G401 (cell line): ENCODE data around the gene MEG3. TPM values are rescaled to one million over a fixed set of nuclear protein-coding genes. Genes with fewer than 3 reads are reported as not detected.

ENCODE experiments used
- DNase-seq: peaks from one replicate; pipeline ENCODE4 v3.0.0-alpha.2; 2015; ENCODE audit warnings: low spot score
- in situ Hi-C: cut with HindIII; loops from 2 replicates; pipeline ENCODE4 v1.10.0; 2016; ENCODE audit warnings: low sequenced_read_pairs, mixed read lengths
- total RNA-seq: library from RNA; depleted of rRNA; stranded (reverse); fragments of >200 nt; shearing (Covaris generic); gene quantifications from 2 replicates; pipeline ENCODE4 v1.2.3, GENCODE V29; 2014

The MEG3 gene
- total RNA-seq, 1 experiment from 2014 or later = 3.4 TPM

DNA sequence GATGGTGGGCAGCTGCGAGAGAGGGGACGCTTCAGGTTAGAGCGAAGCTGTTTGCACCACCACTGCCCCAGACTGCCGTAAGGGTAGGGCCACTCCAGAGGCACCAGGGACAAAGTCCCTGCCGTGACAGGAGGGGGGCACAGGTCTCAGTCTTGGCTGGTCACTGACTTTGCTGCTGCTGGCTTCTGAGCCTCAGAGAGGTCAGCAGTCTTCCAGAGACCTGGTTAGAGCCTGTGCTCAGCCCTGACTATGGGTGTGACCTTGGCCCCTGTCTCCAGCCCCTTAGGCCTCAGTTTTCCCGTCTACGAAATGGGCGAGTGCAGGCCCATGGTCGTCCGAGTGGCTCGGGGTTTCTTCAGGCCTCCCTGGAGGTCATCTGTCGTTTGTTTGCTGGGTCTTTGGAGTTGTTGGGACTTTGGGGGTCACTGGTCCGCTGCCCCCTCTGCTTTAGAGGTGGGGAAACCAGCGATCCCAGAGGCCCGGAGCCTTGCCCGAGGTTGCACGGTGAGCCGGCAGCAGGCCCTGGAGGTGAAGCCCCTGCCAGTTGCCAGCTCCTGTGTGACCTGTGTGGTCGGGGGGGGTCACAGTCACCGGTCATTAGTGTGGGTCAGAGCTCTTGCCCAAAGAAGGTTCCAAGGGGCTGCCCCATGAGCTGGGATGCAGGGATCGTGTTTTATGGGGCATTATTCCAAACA lies 15.3 kb downstream of the MEG3 start:
- no peak for DNase-seq
- in situ Hi-C loops = no loop called here

DNA sequence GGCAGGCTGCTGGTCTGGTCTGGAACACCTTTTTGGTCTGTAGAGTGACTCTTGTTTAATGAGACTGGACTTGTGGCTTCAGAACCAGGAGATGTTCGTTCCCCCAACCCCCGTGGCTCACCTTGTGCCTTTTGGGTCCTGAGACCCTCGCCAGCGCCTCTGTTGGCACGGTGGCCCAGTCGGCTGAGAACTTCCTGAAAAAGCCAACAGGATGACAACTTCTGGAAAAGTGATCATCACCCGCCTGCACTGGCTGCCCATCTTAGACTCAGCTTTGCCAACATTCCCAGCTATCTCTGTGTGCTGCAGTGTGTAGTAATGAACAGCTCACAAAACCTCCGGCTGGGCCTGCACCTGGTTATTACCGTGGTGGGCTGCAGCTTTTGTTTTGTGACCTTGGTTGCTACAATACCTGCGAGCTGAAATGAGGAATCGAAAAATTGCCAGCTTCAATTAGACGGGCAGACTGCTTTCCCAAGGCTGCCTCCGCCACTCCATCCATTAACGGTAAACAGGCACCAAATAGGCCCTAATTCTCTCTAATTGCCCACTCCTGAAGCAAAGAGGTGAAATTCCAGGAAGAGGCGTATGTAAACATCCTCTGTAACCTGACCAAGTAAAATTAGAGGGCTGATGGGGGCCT lies 16.0 kb downstream of the MEG3 start:
- in situ Hi-C loops = no loop called here
- no peak for DNase-seq

DNA sequence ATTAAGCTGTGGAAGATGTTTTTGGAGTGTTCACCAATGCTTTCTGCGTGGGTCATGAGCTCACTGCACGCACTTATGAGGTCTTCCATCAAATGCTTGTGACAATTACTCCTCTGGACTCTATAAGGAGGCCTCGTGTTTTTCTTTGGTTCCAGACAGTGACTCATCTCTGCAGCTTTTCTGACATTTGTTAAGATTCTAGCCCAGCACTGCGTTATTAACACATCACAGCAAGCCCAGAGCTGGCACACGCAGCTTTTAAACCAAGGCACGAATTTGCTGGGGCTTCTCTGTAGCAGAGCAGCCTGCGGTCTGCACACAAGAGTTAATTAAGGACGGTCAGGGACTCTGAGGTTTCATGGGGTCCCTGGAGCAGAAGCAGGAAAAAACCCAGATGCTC lies 16.9 kb downstream of the MEG3 start:
- in situ Hi-C loops = no loop called here
- peak; percentile 50 for DNase-seq

DNA sequence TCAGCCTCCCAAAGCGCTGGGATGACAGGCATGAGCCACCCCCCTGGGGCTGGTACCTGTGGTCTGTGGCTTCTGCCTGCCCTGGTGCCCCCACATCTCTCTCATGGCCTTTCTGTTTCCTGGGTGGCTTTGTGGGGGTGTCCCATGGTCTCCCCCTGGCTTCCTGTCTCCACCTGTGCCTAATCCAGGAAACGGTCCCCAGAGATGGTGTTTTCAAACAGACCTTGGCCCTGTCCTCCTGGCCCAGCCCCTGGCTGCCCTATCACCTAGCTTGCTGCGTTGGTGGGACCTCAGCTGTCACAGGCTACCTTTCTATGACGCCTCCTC lies 18.1 kb downstream of the MEG3 start:
- in situ Hi-C loops = no loop called here
- no peak for DNase-seq

DNA sequence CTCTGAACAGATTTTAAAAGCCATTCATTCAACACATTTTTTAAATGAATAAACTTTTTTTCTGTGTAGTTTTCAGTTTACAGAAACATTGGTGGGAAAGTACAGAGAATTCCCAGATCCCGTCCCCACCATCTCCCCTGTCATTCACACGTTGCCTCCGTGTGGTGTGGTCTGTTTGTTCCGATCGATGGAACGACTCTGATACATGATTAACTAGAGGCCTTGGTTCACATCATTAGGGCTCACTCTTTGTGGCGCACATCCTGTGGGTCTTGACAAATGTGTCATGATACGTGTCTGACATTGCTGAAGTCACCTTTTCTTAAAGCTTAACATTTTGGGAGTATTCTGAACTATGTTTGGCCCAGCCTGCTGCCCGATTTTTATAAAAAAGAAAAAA lies 18.5 kb downstream of the MEG3 start:
- in situ Hi-C loops = no loop called here

DNA sequence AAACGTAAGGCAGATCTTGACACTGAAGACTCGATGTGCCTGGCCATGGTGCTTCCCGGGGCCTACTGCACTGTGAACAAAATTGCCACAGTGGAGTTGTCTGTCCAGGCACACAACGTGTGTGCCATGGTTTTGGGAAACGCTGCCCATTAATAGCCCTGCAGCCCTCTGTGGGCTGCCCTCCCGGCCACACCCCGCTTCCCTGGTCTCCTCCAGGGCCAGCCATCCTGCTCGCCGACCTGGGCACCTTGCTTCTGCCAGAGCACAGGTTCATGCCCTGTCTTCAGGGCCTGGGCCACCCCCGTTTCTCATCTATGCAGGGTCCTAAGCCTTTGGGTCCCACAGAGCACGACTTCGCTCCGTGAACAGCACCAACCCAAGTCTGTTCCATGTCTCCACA lies 18.9 kb downstream of the MEG3 start:
- DNase-seq = no peak
- in situ Hi-C loops = no loop called here

More for the DNA sequence above, 18.5 kb downstream of the MEG3 start:
- no peak for DNase-seq

DNA sequence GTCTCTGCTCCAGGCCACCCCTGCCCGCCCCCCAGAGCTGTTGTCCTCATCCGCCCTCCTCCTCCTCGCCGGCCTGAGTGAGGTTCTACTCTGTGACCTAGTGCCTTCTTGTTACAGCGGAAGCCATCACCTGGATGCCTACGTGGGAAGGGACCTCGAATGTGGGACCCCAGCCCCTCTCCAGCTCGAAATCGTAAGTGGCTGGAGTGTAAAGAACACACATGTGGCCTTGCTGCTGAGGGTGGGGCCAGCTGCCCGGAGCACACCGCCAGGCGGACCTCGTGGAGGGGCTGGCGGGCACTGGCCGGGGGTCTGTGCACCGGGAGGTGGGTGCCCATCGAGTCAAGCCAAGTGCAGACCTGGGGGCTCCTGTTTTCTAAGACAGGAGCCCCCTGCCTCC lies 19.4 kb downstream of the MEG3 start:
- DNase-seq = no peak
- in situ Hi-C loops = no loop called here

DNA sequence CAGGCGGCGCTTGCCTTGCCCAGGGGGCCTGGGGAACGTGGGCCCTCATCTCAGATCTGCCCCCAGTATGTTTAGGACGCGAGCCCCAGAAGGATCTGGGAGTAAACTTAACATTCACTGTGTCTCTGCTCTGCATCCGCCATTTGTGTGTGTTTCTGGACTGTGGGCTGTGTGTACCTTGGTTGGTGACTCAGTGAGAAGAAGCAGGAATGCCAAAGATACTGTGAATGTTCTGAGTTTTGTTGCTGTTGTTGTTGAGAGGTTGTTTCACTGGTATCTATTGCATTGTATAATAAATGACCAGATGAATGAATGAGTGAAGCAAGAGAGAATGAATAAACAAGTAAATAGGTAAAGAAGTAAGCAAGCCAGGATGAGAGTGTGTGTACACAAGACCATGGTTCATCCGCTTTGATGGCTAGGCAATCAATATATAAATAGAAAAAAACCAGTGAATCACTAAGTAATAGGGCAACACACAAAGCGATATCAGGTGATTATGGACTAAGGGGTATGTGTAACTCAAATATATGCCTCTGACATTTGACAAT lies 20.5 kb downstream of the MEG3 start:
- in situ Hi-C loops = no loop called here
- DNase-seq = no peak

DNA sequence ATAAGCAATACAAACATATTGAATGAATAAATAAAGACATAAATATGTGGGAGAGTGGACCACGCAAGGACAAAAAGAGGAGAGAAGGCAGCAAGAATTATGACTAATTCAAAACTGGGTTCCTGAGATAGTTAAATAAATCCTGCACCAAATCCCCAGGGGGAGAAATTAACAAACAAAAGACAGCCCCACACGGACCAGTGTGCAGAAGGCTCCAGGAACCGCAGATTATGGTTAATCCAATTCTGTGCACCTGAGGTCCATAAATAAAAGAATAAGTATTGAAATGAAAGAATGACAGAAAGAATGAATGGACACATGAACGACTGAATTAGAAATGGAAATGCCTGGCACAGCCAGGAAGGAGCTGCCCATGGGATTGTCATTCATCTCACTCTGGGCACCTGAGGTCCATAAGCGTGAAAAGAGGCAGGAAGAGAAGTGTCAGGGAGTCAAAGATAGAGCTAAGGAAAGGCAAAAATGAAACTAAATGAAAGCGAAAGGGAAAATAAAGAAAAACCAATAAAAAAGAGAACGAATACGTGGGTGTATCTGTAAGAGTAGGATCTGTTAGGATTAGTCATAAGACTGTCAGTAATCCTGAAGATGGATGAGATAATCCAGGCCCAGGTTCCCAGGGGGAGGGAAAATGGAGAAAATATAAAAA lies 23.3 kb downstream of the MEG3 start:
- in situ Hi-C loops = no loop called here
- no peak for DNase-seq

DNA sequence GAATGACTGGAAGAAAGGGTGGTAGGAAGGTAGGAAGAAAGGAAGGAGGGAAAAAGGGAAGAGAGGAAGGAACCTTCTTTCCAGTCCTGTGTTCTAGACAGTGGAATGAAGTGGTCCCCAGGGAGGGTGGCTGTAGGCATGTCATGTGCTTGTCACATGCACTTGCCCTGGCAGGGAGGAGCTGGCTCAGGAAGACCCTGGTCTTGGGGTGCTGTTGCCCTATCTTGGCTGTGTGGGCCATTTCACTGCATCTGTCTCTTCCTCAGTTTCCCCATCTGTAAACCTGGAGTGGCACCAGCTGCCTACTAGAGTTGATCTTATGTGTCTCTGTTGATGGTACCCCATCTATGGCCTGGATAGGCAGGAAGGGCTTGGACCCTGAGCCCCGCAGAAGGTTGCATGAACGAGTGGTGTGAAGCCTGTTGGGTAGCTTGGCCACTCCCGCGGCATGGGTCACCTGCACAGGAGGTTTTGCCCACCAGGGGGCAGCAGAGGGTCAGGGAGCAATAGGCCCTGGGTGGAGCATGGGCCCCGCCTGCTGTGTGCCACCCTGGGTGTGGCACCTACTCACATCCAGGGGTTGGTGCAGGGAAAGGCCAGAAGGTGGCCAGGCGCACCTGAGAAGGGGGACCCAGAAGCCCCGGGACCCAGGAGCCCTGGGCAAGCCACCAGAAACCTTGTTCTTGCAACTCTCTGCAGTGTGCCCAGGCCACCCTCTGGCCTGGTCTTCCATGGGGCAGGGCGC lies 25.1 kb downstream of the MEG3 start:
- DNase-seq = no peak
- in situ Hi-C loops = no loop called here

DNA sequence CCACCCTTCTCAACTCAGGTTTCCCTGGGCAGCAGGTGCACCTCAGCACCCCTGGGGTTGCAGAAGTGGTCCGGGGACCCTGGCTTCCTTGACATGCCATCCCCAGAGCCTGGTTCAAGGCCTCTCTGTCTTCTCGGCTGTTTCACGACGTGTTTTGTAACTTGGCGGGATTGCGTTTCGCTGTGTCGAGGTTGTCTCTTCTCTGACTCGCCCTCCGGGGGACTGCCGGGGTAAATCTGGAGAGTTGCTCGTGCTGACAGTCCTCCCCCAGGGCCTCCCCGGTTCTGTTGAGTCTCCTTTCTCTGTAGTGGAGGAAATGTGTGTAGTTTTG lies 25.6 kb downstream of the MEG3 start:
- DNase-seq = no peak
- in situ Hi-C loops = no loop called here

DNA sequence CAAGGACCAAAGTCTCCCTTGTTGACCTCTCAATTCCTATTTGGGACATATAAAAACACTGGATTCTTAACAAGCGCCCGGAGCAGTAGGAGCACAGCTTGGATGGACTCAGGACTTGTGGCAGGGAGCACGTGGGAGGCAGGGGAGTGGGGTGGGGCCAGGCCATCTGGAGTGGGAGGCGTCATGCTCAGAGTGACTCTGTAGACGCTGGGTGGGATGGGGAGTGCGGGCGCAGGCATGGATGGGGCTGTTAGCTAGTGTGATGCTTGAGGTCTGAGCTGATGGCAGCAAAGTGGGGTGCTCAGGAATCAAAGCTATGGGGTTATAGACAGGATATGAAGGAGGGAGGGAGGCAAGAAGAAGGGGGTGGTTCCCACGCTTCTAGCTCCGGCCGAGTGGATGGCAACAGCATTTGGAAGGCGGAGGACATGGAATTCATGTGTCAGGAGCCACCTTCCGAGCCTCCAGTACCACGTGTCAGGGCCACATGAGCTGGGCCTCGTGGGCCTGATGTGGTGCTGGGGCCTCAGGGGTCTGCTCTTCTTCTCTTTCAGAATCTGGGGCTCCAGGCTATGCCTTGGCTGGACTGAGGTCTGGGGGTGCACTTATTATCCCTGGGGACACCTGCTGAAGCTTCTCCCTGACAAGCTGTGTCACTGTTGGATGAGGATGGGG lies 26.2 kb downstream of the MEG3 start:
- DNase-seq = peak; percentile 58
- in situ Hi-C loops = no loop called here

DNA sequence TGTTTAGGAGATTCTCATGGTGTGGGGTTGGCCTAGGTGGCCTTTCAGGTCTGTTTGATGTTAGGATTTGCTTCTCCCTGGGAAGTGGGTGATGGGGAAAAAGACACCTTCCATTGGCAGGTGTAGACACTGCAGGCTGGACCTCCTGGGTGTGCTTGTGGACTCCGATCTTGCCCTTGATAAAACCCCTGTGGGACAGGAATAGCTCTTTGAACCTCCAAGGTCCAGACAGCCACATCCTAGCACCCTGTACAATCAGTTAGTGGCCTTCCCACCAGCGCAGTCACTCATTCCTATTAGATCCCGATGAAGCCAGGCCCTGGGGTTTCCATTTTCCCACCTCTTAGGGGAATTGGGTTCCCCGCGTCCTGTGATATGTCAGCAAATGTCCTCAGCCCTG lies 28.5 kb downstream of the MEG3 start:
- no peak for DNase-seq
- in situ Hi-C loops = no loop called here

DNA sequence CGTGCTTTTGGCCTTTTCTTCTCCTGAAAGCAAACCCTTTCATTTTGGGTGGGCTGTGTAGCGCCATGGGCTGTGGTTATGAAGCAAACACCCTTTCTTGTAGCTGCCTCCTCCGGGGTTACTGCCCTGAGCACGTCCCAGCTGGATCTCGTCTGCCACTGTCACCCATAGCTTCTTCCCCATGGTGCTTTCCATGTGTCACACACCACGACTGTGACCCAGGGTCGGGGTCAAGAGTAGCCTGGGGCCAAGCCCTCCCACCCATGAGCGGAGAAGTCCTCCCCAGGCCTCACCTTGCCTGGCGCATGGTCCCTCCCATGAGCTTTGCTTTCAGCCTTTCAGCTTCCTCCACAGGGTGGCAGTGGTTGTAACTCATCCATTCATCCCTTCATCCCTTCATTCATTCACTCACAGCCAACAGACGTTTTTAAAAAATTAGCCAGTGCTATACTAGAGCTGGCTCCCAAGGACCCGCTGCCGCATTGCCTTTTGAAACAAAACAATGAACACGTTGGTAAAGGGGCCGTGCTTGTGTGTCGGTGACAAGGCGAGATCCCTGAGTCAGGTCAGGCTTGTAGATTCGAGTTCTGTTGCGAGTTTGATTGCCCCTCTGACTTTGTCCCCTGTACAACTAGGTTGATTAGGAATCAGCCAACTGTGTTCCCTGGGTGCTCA lies 29.5 kb downstream of the MEG3 start:
- DNase-seq = no peak
- in situ Hi-C loops = no loop called here

DNA sequence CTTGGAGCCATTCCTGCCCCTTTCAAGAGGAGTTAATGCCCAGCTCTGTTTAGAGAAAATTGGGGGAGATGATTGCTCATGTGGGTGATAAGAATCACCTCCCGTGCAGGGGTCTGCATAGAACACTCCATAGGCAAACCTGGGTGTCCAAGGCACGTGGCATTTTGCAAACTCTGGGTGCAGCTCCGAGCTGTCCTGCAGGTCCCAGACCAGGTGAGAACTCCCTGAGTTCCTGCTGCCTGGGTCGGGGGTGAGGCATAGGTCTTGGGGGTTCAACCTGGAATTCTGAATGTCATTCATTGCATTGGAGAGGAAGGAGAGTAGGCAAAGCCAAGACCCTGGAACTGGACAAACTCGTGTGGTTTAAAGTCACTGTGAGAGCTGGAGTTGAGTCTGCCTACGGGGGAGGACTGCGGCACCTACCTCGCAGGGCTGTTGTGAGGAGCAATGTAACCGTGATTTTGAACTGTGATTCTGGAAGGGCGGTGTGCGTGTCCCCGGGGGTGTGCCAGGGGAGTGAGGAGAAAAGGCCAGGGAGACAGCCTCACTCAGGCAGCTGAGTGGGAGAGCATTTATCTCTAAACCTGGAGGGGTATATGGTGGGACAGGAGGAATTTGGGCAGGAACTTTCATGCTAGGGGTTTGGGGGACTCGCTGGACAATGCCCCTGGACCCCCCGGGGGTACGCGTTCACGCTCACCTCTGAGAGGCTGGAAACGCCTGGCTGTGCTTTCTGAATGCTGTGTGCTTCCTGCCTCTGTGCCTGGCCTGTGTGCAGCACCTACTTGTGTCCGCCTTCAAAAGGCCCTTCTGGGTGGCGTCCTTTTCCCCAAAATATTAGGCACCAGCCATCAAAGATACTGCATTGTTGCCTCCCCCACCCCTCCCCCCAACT lies 30.4 kb downstream of the MEG3 start:
- in situ Hi-C loops = no loop called here
- no peak for DNase-seq

DNA sequence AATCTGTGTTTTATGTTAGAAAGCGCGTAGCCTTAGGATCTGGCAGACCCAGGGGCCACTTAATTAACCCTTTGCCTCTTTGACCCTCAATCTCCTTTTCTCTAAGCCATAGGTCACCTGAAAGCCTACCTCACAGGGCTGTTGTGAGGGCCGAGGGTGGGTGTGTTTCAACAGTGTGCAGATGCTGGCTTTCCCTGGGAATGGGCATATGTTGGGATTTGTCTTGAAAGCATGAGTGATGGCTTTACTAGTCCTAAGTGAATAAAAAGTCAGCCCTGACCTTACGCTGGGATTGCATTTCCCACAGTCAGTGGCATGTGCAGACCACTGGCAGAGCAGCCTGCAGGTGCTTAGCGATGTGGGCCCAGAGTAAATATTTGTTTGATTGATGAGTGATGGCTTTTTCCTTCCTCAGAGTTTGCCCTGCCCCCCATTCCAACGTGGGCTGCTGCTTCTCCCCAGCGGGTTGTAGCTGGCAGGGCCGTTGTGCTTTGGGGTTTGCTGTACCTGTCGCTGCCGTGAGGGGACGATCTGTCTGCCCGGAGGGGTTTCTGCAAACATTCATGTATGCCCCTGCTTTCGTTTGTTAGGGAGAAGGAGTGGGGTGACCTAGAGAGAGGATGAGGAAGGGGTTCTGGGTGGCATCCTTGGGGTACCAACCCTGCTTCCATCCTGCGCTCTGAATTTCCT lies 31.5 kb downstream of the MEG3 start:
- DNase-seq = no peak
- in situ Hi-C loops = no loop called here
